HEK293 (cell line): Measurements from ENCODE around the gene APOBEC2.
A peak's percentile ranks its signal among the peaks of the same experiment; 100 is the strongest.

Source experiments
- CTCF ChIA-PET: fragments of 350-600 bp; formaldehyde crosslinking; extraction: SDS; loops from one replicate; lab custom pipeline; 2021; ENCODE audit warnings: antibody characterized with exemption; lab: Yijun Ruan, JAX
- POLR2A ChIA-PET: fragments of 300-600 bp; formaldehyde crosslinking; extraction: SDS; loops from one replicate; lab custom pipeline; 2020; ENCODE audit warnings: antibody characterized with exemption, inconsistent platforms; lab: Yijun Ruan, JAX
- H3K27ac ChIP-seq: fragments of 200-500 bp; sonication (Bioruptor generic); 2 replicates; pipeline ENCODE4 v1.5.1; 2014; ENCODE audit warnings: low read depth, low read length, control low read depth, inconsistent platforms; ENCODE audit errors: extremely low read depth
- H3K36me3 ChIP-seq, 2 experiments: fragments of 200-500 bp in 1 of 2; sonication (Bioruptor generic) in 1 of 2; 1 replicate in 1 of 2; 2 replicates in 1 of 2; pipeline ENCODE4 v1.5.1; 2014 to 2017; ENCODE audit warnings: inconsistent platforms in 2 of 2, low read length in 2 of 2; ENCODE audit not compliant: control insufficient read depth in 2 of 2, insufficient read depth in 1 of 2
- H3K4me1 ChIP-seq: fragments of 200-500 bp; sonication (Bioruptor generic); 2 replicates; pipeline ENCODE4 v1.5.1; 2014; ENCODE audit warnings: mild to moderate bottlenecking, low read length, inconsistent platforms; ENCODE audit not compliant: control insufficient read depth, insufficient read depth
- H3K4me3 ChIP-seq: 2 replicates; pipeline ENCODE4 v1.5.1; 2011; ENCODE audit warnings: low read depth, mild to moderate bottlenecking, control low read depth, low read length, moderate library complexity
- H3K9me3 ChIP-seq: fragments of 200-500 bp; sonication (Bioruptor generic); 2 replicates; pipeline ENCODE4 v1.5.1; 2014; ENCODE audit warnings: low read depth, low read length, inconsistent platforms; ENCODE audit not compliant: control insufficient read depth, insufficient read depth
- ATF2 ChIP-seq: fragments of 450-650 bp; formaldehyde crosslinking; IDR thresholded peaks from 2 replicates; pipeline ENCODE4 v1.5.1; 2016; ENCODE audit warnings: missing biosample characterization, missing genetic modification characterization, low read depth
- CTCF ChIP-seq: fragments of 450-650 bp; formaldehyde crosslinking; IDR thresholded peaks from 2 replicates; pipeline ENCODE4 v1.5.1; 2016; ENCODE audit warnings: missing biosample characterization, missing genetic modification characterization
- FEZF1 ChIP-seq: fragments of 450-650 bp; formaldehyde crosslinking; IDR thresholded peaks from 2 replicates; pipeline ENCODE4 v1.5.1; 2016; ENCODE audit warnings: missing biosample characterization, missing genetic modification characterization
- PRDM2 ChIP-seq: fragments of 450-650 bp; formaldehyde crosslinking; IDR thresholded peaks from 2 replicates; pipeline ENCODE4 v1.5.1; 2016; ENCODE audit warnings: missing biosample characterization, missing genetic modification characterization, borderline replicate concordance
- SP3 ChIP-seq: fragments of 450-650 bp; formaldehyde crosslinking; IDR thresholded peaks from 2 replicates; pipeline ENCODE4 v1.5.1; 2016; ENCODE audit warnings: missing biosample characterization, missing genetic modification characterization
- ZBTB20 ChIP-seq: fragments of 450-650 bp; formaldehyde crosslinking; IDR thresholded peaks from 2 replicates; pipeline ENCODE4 v1.5.1; 2016; ENCODE audit warnings: missing biosample characterization, missing genetic modification characterization
- ZEB2 ChIP-seq: fragments of 450-650 bp; formaldehyde crosslinking; IDR thresholded peaks from 2 replicates; pipeline ENCODE4 v1.5.1; 2016; ENCODE audit warnings: missing biosample characterization, missing genetic modification characterization
- ZNF366 ChIP-seq: fragments of 450-650 bp; formaldehyde crosslinking; conservative IDR thresholded peaks from 2 replicates; pipeline ENCODE4 v1.5.1; 2016; ENCODE audit warnings: missing biosample characterization, missing genetic modification characterization
- ZNF426 ChIP-seq: fragments of 450-650 bp; formaldehyde crosslinking; IDR thresholded peaks from 2 replicates; pipeline ENCODE4 v1.5.1; 2017; ENCODE audit warnings: missing biosample characterization, missing genetic modification characterization, mild to moderate bottlenecking, inconsistent platforms, moderate library complexity
- ZNF501 ChIP-seq: fragments of 450-650 bp; formaldehyde crosslinking; IDR thresholded peaks from 2 replicates; pipeline ENCODE4 v1.5.1; 2016; ENCODE audit warnings: missing biosample characterization, missing genetic modification characterization
- ZNF600 ChIP-seq: fragments of 450-650 bp; formaldehyde crosslinking; IDR thresholded peaks from 2 replicates; pipeline ENCODE4 v1.5.1; 2016; ENCODE audit warnings: missing biosample characterization, missing genetic modification characterization
- ZNF626 ChIP-seq: fragments of 450-650 bp; sonication (Bioruptor Pico); formaldehyde crosslinking; IDR thresholded peaks from 2 replicates; pipeline ENCODE4 v1.5.1; 2018; ENCODE audit warnings: missing biosample characterization, missing genetic modification characterization, inconsistent platforms
- ZNF654 ChIP-seq: fragments of 450-650 bp; formaldehyde crosslinking; IDR thresholded peaks from 2 replicates; pipeline ENCODE4 v1.5.1; 2016; ENCODE audit warnings: low read depth, missing biosample characterization, missing genetic modification characterization
- ZNF660 ChIP-seq: fragments of 450-650 bp; IDR thresholded peaks from 2 replicates; pipeline ENCODE4 v1.5.1; 2018; ENCODE audit warnings: missing biosample characterization, mild to moderate bottlenecking, missing genetic modification characterization
- ZNF664 ChIP-seq: fragments of 450-650 bp; formaldehyde crosslinking; IDR thresholded peaks from 2 replicates; pipeline ENCODE4 v1.5.1; 2016; ENCODE audit warnings: missing biosample characterization, missing genetic modification characterization
- ZNF76 ChIP-seq: fragments of 450-650 bp; formaldehyde crosslinking; IDR thresholded peaks from 2 replicates; pipeline ENCODE4; 2016; ENCODE audit warnings: low read depth, missing biosample characterization, missing genetic modification characterization, borderline replicate concordance
- ZNF768 ChIP-seq: fragments of 450-650 bp; formaldehyde crosslinking; IDR thresholded peaks from 2 replicates; pipeline ENCODE4 v1.5.1; 2018; ENCODE audit warnings: missing biosample characterization, mild to moderate bottlenecking, missing genetic modification characterization
- ZSCAN4 ChIP-seq: fragments of 450-650 bp; formaldehyde crosslinking; IDR thresholded peaks from 2 replicates; pipeline ENCODE4 v1.5.1; 2017; ENCODE audit warnings: missing biosample characterization, missing genetic modification characterization

The APOBEC2 gene

GRCh38 chr6:41065550-41066026 is 12.6 kb downstream of the APOBEC2 start (continued):
- TF ChIP-seq ZEB2 (tag by site-specific recombination) = no peak
- TF ChIP-seq ZSCAN4 (tag by site-specific recombination) = no peak
- no peak for TF ChIP-seq FEZF1
- TF ChIP-seq PRDM2 (tag by site-specific recombination) = no peak
- TF ChIP-seq, all 188 proteins: peak for 0

- CTCF ChIA-PET = interaction anchor here (0.8 to 5.0 kb wide), 8 partner anchors 7 to 116 kb away, joined by 3 to 25 read pairs (median 5); no protein-coding TSS in a partner anchor
Observed at GRCh38 chr6:41066867-41067304, 13.9 kb downstream of the APOBEC2 start.

GRCh38 chr6:41071501-41071922 is 18.5 kb downstream of the APOBEC2 start:
- H3K27ac ChIP-seq = peak overlapping the region; percentile 94
- POLR2A ChIA-PET = no interaction called here
- CTCF ChIA-PET = interaction anchor here (0.6 to 5.0 kb wide), 7 partner anchors 11 to 185 kb away, joined by 3 to 25 read pairs (median 3); partner anchors contain the start of gene UNC5CL
- peak overlapping the region; percentile 95 for H3K4me3 ChIP-seq
- 0 out of 2 replicates have a peak, but pooled peaks cover 2% of the 10 kb centered on the region for H3K4me1 ChIP-seq
- peaks cover 0 to 26% of the 10 kb centered on the region in 2 experiments; a peak in 2 of 3 replicates for H3K36me3 ChIP-seq
- no peaks in the 10 kb centered on the region for H3K9me3 ChIP-seq
- TF ChIP-seq SP3 = no peak
- no peak for TF ChIP-seq ATF2
- TF ChIP-seq ZNF76 (tag by site-specific recombination) = no peak
- no peak for TF ChIP-seq ZNF768 (tag by site-specific recombination)
- no peak for TF ChIP-seq ZNF664 (tag by site-specific recombination)
- no peak for TF ChIP-seq ZNF626
- no peak for TF ChIP-seq ZNF426
- TF ChIP-seq ZNF660 (tag by site-specific recombination) = 0 out of 2 replicates have a peak, but pooled peaks have one; percentile 15
- TF ChIP-seq CTCF (tag by site-specific recombination) = 0 out of 2 replicates have a peak, but pooled peaks have one; percentile 29

More at GRCh38 chr6:41066867-41067304, 13.9 kb downstream of the APOBEC2 start:
- TF ChIP-seq ZNF600 = 0 out of 2 replicates have a peak, but pooled peaks have one; percentile 19
- 0 out of 2 replicates have a peak, but pooled peaks have one; percentile 19 for TF ChIP-seq ZNF366
- no peak for TF ChIP-seq ZNF426
- TF ChIP-seq CTCF (tag by site-specific recombination) = peak; percentile 58
- TF ChIP-seq ZNF654 = peak; percentile 85
- TF ChIP-seq ZNF501 (tag by site-specific recombination) = peak; percentile 46; the same call in 1 of the 2 replicates
- peak; percentile 56 for TF ChIP-seq ZNF660 (tag by site-specific recombination)
- no peak for TF ChIP-seq ZBTB20
- TF ChIP-seq, all 188 proteins: peak for 6
- POLR2A ChIA-PET = no interaction called here
- no peak overlapping the region for H3K27ac ChIP-seq
- H3K36me3 ChIP-seq = peaks cover 4 to 52% of the 10 kb centered on the region in 2 experiments; a peak in 2 of 3 replicates
- H3K4me3 ChIP-seq = no peak overlapping the region
- H3K4me1 ChIP-seq = no peaks in the 10 kb centered on the region
- no peaks in the 10 kb centered on the region for H3K9me3 ChIP-seq
